Measurements from ENCODE around the gene SHISA3.

DNA sequence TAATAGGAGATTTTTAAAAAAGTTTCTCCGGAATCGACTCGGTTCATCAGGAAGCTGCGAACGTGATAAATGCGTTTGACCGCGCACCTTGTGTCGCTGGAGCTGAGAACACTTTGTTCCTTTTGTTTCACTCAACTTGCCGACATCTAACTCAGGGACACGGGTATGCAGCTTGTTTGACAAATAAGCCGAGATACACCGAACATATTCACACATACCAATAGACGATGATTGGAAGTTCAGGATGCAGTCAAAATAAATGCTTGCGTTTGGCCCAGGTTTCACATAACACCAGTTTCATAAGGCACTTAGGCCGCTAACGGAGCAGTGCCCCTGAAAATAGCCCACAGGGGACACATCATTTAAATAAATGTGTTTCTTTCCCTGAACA, 932 bp upstream of the SHISA3 start:
- TF ChIP-seq, protein P1, sequence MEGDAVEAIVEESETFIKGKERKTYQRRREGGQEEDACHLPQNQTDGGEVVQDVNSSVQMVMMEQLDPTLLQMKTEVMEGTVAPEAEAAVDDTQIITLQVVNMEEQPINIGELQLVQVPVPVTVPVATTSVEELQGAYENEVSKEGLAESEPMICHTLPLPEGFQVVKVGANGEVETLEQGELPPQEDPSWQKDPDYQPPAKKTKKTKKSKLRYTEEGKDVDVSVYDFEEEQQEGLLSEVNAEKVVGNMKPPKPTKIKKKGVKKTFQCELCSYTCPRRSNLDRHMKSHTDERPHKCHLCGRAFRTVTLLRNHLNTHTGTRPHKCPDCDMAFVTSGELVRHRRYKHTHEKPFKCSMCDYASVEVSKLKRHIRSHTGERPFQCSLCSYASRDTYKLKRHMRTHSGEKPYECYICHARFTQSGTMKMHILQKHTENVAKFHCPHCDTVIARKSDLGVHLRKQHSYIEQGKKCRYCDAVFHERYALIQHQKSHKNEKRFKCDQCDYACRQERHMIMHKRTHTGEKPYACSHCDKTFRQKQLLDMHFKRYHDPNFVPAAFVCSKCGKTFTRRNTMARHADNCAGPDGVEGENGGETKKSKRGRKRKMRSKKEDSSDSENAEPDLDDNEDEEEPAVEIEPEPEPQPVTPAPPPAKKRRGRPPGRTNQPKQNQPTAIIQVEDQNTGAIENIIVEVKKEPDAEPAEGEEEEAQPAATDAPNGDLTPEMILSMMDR (conservative IDR thresholded peaks at IDR 0.05 in 1 of 2, IDR thresholded peaks at IDR 0.05 in 1 of 2; ENCODE audit: low read depth in 1 of 2, low read length in 2 of 2), result no peak
- no peak for TF ChIP-seq EZH2 (IDR thresholded peaks at IDR 0.05; ENCODE audit: low read length, missing control alignments)
